HCEC 1CT (cell line): ENCODE measurements around the gene SMAD9.

Source experiments
- DNase-seq: peaks from one replicate; pipeline ENCODE4 v3.0.0-alpha.2; 2017

The SMAD9 gene

DNA sequence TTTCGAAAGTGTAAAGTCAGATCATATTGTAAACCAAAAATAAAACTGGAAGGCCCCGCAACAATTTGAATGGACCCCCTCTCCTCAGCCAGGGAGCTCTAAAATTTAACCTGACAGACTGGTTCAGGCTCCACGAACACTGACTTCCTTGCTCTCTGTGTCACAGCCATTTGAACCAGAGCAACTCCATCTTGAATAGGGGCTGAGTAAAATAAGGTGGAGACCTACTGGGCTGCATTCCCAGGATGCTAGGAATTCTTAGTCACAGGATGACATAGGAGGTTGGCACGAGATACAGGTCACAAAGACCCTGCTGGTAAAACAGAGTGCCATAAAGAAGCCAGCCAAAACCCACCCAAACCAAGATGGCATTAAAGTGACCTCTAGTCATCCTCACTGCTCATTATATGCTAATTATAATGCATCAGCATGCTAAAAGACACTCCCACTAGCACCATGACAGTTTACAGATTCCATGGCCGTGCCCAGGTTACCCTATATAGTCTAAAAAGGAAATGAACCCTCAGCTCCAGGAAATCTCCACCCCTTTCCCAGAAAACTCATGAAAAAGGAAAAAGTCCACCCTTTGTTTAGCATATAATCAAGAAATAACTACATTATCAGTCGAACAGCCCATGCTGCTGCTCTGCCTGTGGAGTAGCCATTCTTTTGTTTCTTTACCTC, 57.9 kb downstream of the SMAD9 start:
- DNase-seq = no peak

GRCh38 chr13:36859259-36859658, 60.8 kb downstream of the SMAD9 start:
- no peak for DNase-seq

DNA sequence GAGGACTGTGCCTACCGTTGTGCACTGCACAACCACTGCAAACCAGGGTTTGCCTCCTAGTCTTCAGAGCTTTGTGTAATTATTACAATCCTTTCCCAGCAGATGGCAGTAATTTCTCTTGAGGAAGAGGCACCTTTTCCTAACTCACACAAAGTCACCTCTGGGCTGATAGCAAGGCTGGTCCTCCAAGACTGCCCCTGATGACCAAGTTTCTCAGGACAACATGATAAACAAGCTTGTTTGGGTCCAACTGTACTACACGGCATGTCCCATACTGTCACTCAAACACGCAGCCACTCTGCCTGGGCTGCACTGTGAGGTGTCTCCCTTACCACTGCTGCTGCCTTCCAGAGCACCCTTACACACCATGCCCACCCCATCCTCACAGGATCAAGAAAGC, 61.7 kb downstream of the SMAD9 start:
- DNase-seq = peak; percentile 53

GRCh38 chr13:36857253-36857652, 62.8 kb downstream of the SMAD9 start:
- DNase-seq = no peak

- DNase-seq = no peak
Measured at GRCh38 chr13:36850790-36851438, 69.1 kb downstream of the SMAD9 start.

- DNase-seq = peak; percentile 11
Measured at GRCh38 chr13:36848199-36848982, 71.6 kb downstream of the SMAD9 start.

GRCh38 chr13:36847606-36848005, 72.4 kb downstream of the SMAD9 start:
- DNase-seq = no peak

GRCh38 chr13:36841391-36841790, 78.6 kb downstream of the SMAD9 start:
- DNase-seq = no peak

- DNase-seq = no peak
Measured at GRCh38 chr13:36840718-36841250, 79.3 kb downstream of the SMAD9 start.

DNA sequence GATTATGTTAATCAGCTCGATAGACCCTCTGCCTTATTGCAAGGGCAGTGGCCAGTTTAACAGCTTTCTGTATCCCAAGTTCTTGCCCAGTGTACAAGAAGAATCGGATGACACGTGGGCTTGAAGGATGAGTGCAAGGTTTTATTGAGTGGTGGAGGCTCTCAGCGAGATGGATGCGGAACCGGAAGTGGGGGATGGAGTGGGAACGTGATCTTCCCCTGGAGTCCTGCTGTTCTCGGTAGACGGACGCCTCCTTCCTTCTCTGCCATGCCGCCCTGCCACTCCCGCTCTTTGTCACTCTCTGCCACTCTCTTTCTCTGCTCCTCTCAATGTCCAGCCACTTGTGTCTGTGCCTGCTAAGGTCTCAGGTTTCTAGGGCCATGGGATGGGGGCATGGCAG, 80.1 kb downstream of the SMAD9 start:
- no peak for DNase-seq

- no peak for DNase-seq
Measured at GRCh38 chr13:36839281-36839680, 80.8 kb downstream of the SMAD9 start.

DNA sequence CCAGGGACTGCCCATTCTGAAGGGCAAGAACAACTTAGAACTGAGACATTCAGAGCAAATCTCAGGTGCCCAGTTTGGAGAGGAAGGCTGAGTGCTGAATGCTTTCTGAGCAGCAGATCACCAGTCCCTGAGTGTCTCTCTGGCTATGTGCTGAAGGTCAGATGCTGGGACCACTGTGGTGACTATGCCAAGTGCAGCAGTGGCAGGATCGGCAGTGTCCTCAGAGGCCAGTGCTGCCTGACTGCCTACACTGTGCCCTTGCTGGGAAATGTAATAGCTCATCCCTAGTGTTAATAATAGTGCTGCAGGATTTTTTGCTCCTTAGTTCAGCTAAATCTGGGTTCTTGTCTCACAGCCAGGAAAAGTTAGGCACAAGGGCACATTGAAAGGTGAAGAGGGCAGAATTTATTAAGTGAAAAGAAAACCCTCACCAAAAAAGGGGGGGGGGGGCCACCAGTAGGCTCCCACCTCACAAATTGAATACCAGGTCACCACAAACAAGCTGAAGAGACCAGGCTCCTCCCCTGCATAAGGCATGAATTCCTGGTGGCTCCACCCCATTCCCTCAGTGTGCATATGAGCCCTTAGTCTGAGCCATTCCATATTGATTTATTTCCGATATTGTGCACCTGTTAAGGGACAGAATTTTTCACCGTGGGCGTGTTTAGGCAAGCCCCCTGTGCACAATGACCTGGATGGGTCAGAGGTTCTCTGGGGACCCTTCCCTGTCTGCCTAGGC, 82.5 kb downstream of the SMAD9 start:
- no peak for DNase-seq

DNA sequence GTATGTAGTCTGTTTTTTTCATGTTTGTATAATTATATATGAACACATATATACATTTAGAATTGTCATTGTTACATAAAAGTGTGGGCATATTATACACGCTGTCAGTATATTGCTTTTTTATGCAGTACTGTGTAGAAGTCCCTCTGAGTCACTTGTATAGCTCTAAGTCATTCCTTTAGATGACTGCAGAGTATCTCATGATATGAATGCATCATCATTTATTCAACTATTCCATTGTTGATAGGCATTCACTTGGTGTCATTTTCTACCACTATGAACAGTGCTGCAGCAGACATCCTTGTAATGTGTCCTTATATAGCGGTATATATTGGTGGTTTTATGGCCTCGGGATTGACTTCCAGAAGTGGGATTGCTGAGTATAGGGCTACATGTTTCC, 85.7 kb downstream of the SMAD9 start:
- DNase-seq = peak; percentile 45

DNA sequence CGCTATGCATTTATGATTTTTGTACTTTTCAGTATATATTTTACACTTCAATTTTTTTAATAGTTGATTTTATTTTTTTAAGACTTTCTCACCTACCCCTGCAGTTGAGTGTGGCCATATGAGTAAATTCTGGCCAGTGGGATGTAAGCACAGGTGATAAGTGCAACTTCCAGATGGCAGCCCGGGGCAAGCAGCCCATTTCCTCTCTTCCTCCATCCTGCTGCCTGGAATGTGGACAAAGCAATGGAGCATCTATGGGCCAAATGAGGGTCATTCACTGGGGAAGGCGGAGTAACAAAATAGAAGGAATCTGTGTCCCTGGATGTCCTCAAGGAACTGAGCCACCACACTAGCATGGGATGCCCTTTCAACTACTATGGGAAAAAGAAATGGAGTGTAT, 88.7 kb downstream of the SMAD9 start:
- no peak for DNase-seq

DNA sequence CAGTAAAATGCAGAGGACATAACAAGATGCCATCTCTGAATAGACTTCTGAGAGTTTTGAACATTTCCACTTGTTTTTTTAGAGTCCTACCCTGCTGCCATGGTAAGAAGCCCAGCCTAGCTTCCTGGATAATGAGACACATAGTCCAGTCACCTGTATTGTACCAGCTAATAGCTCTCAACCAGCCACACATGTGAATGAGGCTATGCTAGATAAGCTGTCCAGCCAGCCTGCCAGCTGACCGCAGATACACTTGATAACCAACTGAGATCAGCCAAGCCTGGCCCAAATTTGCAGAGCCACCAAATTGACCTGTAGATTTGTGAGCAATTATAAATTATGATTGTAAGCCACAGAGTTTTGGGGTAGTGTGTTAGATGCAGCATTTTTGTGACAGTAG, 90.3 kb downstream of the SMAD9 start:
- DNase-seq = no peak

GRCh38 chr13:36822785-36823184, 97.3 kb downstream of the SMAD9 start:
- no peak for DNase-seq

- peak; percentile 5 for DNase-seq
Measured at GRCh38 chr13:36820222-36820621, 99.8 kb downstream of the SMAD9 start.

GRCh38 chr13:36819739-36820090, 100.3 kb downstream of the SMAD9 start:
- DNase-seq = no peak

- peak; percentile 81 for DNase-seq
Measured at GRCh38 chr13:36818804-36819738, 101.0 kb downstream of the SMAD9 start, which contains the start of gene RFXAP. Gene RFXAP (plus strand): TSS chr13:36819222. CDS start chr13:36819358, 136 bp downstream.

DNA sequence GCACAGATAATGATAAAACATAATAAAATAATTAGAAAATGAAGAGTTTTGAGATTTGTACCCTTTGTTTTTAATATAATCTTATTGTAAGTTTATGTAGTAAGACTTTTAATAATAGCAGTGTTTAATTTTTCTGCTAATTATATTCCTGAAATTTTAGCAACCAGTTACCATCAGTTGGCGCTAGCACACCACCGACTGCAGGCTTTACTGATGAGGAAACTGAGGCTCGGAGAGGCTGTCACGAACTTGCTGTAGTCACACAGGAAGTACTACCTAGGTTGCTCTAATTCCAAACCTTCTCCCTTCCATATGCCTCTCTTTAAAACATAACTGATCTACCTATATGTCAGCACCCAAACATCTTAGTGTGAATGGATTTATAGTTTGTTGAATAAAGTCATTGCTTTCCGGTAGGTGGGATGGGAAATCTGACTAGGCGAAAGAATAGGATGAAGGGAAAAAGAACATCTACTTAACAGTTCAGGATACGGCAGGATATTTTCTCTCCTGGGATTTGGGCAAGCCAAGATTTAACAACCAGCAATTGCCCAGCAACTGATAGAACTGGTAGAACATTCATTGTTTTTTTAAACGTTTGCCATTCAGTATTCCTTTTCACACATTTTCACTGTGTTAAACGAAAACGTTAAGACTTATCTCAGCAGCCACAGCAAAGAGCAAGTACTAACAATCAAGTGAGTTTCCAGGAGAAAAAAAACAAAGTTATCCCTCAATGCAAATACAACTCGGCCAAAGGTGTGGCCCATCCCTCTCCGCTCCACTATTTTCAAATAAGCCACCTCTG, 101.8 kb downstream of the SMAD9 start:
- no peak for DNase-seq

DNA sequence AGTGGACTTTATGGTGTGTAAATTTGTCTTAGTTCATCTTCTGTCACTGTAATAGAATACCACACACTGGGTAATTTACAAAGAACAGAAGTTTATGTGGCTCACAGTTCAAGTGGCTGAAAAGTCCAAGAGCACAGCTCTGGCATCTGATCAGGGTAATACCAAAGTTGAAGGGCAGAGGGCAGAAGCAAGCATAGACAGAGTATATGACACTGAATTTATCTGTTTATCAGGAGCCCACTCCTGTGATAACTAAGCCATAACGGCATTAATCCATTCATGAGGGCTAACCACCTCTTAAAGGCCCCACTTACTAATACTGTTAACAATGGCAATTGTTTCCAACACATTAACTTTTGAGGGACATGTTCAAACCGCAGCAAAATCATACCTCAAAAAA, 105.0 kb downstream of the SMAD9 start:
- no peak for DNase-seq
